H1 (cell line): ENCODE measurements around the gene NUP42. TPM values are rescaled to one million over a fixed set of nuclear protein-coding genes. Genes with fewer than 3 reads are reported as not detected.

Source experiments
- ASH2L ChIP-seq: fragments of 200-600, 300-600 bp; sonication (generic); IDR thresholded peaks from one replicate; pipeline ENCODE4 v1.7.1; 2017; ENCODE audit warnings: low read length
- BRCA1 ChIP-seq: IDR thresholded peaks from 2 replicates; pipeline ENCODE4 v1.6.1; 2012; ENCODE audit warnings: low read depth, low read length, improper control_type of control experiment
- CBX5 ChIP-seq: fragments of 300-800, 300-1000 bp; sonication (generic); IDR thresholded peaks from 2 replicates; pipeline ENCODE4 v1.7.1; 2016; ENCODE audit warnings: antibody characterized with exemption, low read length, low read depth
- EGR1 ChIP-seq: IDR thresholded peaks from 2 replicates; pipeline ENCODE4 v1.6.1; 2011; ENCODE audit warnings: low read depth, low read length, borderline replicate concordance
- HDAC6 ChIP-seq: IDR thresholded peaks from one replicate; pipeline ENCODE4 v1.7.1; 2012; ENCODE audit warnings: low read depth, mild to moderate bottlenecking, inconsistent platforms, low read length, moderate library complexity
- RNF2 ChIP-seq: fragments of 200-900, 300-1000 bp; sonication (generic); IDR thresholded peaks from 2 replicates; pipeline ENCODE4 v1.7.1; 2016; ENCODE audit warnings: borderline replicate concordance, low read depth, mild to moderate bottlenecking, antibody characterized with exemption, low read length; ENCODE audit not compliant: poor library complexity, severe bottlenecking; ENCODE audit errors: missing control alignments
- TBP ChIP-seq: IDR thresholded peaks from 2 replicates; pipeline ENCODE4 v1.6.1; 2011; ENCODE audit warnings: low read depth, low read length, improper control_type of control experiment
- TCF12 ChIP-seq: IDR thresholded peaks from 2 replicates; pipeline ENCODE4 v1.6.1; 2011; ENCODE audit warnings: low read depth, mild to moderate bottlenecking, low read length
- polyA plus RNA-seq, 7 experiments: library from polyadenylated mRNA; depleted of rRNA in 3 of 7; stranded (reverse) in 5 of 7; unstranded in 2 of 7; fragments of >200 nt in 5 of 7; fragments of 200-250 nt in 2 of 7; gene quantifications; 1 replicate in 5 of 7; 2 replicates in 1 of 7; 4 replicates in 1 of 7; pipeline versions ENCODE4 v1.2.1 to v1.2.3, GENCODE V29; 2011 to 2013; ENCODE audit warnings: missing spikeins in 2 of 7, mixed read lengths in 2 of 7
- total RNA-seq: library from RNA; stranded (reverse); fragmentation: NEBNext Ultra II Directional; extraction: Animal tissue kit (Norgen Biotek cat#: 25700); gene quantifications from 2 replicates; pipeline ENCODE4 v1.2.1, GENCODE V29; 2021
- TF ChIP-seq, protein P1 (sequence below): fragments of 300-600 bp; sonication (generic); IDR thresholded peaks from 2 replicates; pipeline ENCODE4 v1.7.1; 2012; ENCODE audit warnings: low read length, moderate library complexity, mild to moderate bottlenecking, inconsistent platforms; ENCODE audit not compliant: insufficient replicate concordance
- TF ChIP-seq, protein P2 (sequence below): IDR thresholded peaks from 2 replicates; pipeline ENCODE4 v1.6.1; 2012; ENCODE audit warnings: inconsistent platforms

The NUP42 gene
- total and polyA plus RNA-seq, 2 of the 8 experiments (the other 6 are each of a cell fraction or from before 2014, with no cell fraction given), result 31.8 to 41.2 TPM

DNA sequence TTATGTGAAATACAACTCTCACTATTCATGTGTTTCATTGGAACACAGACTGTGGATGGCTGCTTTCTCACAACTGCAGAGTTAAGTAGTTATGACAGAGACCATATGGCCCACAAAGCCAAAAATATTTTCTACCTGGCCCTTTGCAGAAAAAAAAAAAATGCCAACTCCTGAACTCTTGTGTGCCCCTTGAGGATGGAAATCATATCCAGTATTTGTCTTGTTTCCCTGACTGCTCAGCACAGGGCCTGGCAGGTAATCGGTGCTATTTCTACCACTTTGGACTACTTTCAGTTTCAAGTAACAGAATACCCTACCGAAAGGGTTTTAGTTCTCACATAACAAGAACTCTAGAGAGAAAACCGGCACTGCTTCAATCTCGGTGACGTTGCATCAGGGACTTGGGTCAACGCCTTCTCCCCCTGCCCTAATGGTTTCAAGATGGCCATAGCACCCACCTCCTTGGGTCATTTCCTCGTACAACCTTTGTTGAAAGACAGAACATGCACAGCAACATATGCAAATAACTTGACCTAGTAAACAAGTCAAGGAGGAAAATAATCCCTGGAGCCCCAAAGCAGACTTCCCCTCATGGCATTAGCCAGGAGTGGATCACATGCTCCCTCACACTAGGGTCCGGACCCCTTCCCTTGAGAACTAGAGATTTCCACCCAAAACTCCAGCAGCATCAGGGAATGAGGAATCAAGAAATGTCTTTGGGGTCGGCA, 52.9 kb downstream of the NUP42 start (continued):
- TF ChIP-seq, protein P1, sequence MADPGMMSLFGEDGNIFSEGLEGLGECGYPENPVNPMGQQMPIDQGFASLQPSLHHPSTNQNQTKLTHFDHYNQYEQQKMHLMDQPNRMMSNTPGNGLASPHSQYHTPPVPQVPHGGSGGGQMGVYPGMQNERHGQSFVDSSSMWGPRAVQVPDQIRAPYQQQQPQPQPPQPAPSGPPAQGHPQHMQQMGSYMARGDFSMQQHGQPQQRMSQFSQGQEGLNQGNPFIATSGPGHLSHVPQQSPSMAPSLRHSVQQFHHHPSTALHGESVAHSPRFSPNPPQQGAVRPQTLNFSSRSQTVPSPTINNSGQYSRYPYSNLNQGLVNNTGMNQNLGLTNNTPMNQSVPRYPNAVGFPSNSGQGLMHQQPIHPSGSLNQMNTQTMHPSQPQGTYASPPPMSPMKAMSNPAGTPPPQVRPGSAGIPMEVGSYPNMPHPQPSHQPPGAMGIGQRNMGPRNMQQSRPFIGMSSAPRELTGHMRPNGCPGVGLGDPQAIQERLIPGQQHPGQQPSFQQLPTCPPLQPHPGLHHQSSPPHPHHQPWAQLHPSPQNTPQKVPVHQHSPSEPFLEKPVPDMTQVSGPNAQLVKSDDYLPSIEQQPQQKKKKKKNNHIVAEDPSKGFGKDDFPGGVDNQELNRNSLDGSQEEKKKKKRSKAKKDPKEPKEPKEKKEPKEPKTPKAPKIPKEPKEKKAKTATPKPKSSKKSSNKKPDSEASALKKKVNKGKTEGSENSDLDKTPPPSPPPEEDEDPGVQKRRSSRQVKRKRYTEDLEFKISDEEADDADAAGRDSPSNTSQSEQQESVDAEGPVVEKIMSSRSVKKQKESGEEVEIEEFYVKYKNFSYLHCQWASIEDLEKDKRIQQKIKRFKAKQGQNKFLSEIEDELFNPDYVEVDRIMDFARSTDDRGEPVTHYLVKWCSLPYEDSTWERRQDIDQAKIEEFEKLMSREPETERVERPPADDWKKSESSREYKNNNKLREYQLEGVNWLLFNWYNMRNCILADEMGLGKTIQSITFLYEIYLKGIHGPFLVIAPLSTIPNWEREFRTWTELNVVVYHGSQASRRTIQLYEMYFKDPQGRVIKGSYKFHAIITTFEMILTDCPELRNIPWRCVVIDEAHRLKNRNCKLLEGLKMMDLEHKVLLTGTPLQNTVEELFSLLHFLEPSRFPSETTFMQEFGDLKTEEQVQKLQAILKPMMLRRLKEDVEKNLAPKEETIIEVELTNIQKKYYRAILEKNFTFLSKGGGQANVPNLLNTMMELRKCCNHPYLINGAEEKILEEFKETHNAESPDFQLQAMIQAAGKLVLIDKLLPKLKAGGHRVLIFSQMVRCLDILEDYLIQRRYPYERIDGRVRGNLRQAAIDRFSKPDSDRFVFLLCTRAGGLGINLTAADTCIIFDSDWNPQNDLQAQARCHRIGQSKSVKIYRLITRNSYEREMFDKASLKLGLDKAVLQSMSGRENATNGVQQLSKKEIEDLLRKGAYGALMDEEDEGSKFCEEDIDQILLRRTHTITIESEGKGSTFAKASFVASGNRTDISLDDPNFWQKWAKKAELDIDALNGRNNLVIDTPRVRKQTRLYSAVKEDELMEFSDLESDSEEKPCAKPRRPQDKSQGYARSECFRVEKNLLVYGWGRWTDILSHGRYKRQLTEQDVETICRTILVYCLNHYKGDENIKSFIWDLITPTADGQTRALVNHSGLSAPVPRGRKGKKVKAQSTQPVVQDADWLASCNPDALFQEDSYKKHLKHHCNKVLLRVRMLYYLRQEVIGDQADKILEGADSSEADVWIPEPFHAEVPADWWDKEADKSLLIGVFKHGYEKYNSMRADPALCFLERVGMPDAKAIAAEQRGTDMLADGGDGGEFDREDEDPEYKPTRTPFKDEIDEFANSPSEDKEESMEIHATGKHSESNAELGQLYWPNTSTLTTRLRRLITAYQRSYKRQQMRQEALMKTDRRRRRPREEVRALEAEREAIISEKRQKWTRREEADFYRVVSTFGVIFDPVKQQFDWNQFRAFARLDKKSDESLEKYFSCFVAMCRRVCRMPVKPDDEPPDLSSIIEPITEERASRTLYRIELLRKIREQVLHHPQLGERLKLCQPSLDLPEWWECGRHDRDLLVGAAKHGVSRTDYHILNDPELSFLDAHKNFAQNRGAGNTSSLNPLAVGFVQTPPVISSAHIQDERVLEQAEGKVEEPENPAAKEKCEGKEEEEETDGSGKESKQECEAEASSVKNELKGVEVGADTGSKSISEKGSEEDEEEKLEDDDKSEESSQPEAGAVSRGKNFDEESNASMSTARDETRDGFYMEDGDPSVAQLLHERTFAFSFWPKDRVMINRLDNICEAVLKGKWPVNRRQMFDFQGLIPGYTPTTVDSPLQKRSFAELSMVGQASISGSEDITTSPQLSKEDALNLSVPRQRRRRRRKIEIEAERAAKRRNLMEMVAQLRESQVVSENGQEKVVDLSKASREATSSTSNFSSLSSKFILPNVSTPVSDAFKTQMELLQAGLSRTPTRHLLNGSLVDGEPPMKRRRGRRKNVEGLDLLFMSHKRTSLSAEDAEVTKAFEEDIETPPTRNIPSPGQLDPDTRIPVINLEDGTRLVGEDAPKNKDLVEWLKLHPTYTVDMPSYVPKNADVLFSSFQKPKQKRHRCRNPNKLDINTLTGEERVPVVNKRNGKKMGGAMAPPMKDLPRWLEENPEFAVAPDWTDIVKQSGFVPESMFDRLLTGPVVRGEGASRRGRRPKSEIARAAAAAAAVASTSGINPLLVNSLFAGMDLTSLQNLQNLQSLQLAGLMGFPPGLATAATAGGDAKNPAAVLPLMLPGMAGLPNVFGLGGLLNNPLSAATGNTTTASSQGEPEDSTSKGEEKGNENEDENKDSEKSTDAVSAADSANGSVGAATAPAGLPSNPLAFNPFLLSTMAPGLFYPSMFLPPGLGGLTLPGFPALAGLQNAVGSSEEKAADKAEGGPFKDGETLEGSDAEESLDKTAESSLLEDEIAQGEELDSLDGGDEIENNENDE, result no peak
- TF ChIP-seq TCF12 (no peak), RNF2 (no peak), EGR1 (no peak), BRCA1 (no peak), HDAC6 (no peak), CBX5 (no peak), ASH2L (no peak), TBP (no peak)
- TF ChIP-seq, protein P2, sequence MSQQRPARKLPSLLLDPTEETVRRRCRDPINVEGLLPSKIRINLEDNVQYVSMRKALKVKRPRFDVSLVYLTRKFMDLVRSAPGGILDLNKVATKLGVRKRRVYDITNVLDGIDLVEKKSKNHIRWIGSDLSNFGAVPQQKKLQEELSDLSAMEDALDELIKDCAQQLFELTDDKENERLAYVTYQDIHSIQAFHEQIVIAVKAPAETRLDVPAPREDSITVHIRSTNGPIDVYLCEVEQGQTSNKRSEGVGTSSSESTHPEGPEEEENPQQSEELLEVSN, result no peak
- TF ChIP-seq, all 59 proteins: peak for 0
